HEK293T (cell line): ENCODE data around the gene POMGNT1.
A peak's percentile ranks its signal among the peaks of the same experiment; 100 is the strongest.

Experiments used
- CTCF ChIA-PET: fragments of 350-600 bp; formaldehyde crosslinking; extraction: SDS; loops from one replicate; lab custom pipeline; 2021; ENCODE audit warnings: antibody characterized with exemption, inconsistent platforms; lab: Yijun Ruan, JAX
- POLR2A ChIA-PET: fragments of 350-600 bp; formaldehyde crosslinking; extraction: SDS; loops from one replicate; lab custom pipeline; 2020; ENCODE audit warnings: antibody characterized with exemption, inconsistent platforms; lab: Yijun Ruan, JAX
- DNase-seq: peaks from one replicate; pipeline ENCODE4 v3.0.0; 2012; ENCODE audit warnings: mixed read lengths; ENCODE audit errors: extremely low spot score
- ARNT ChIP-seq: fragments of 450-650 bp; IDR thresholded peaks from 2 replicates; pipeline ENCODE4 v1.6.1; 2017; ENCODE audit warnings: mild to moderate bottlenecking
- BHLHE40 ChIP-seq: fragments of 450-650 bp; IDR thresholded peaks from 2 replicates; pipeline ENCODE4 v1.6.1; 2016; ENCODE audit warnings: mild to moderate bottlenecking, moderate library complexity, borderline replicate concordance
- CTBP1 ChIP-seq: fragments of 450-650 bp; IDR thresholded peaks from 2 replicates; pipeline ENCODE4 v1.6.1; 2016; ENCODE audit warnings: borderline replicate concordance
- ELF4 ChIP-seq: fragments of 450-650 bp; IDR thresholded peaks from 2 replicates; pipeline ENCODE4 v1.6.1; 2017; ENCODE audit warnings: antibody characterized with exemption
- FOXA1 ChIP-seq: fragments of 450-650 bp; IDR thresholded peaks from 2 replicates; pipeline ENCODE4 v1.6.1; 2016; ENCODE audit warnings: mild to moderate bottlenecking
- FOXK2 ChIP-seq: fragments of 450-650 bp; IDR thresholded peaks from 2 replicates; pipeline ENCODE4 v1.6.1; 2016; ENCODE audit warnings: mild to moderate bottlenecking
- FOXM1 ChIP-seq: fragments of 450-650 bp; IDR thresholded peaks from 2 replicates; pipeline ENCODE4 v1.6.1; 2017; ENCODE audit warnings: mild to moderate bottlenecking, borderline replicate concordance
- HDGF ChIP-seq: fragments of 450-650 bp; IDR thresholded peaks from 2 replicates; pipeline ENCODE4 v1.6.1; 2017; ENCODE audit warnings: antibody characterized with exemption, borderline replicate concordance
- L3MBTL2 ChIP-seq: fragments of 450-650 bp; conservative IDR thresholded peaks from 2 replicates; pipeline ENCODE4 v1.6.1; 2016; ENCODE audit warnings: mild to moderate bottlenecking
- LEF1 ChIP-seq: fragments of 450-650 bp; IDR thresholded peaks from 2 replicates; pipeline ENCODE4 v1.6.1; 2017; ENCODE audit warnings: mild to moderate bottlenecking, borderline replicate concordance
- NFRKB ChIP-seq: fragments of 450-650 bp; IDR thresholded peaks from 2 replicates; pipeline ENCODE4 v1.6.1; 2016; ENCODE audit warnings: mild to moderate bottlenecking, moderate library complexity
- SP1 ChIP-seq: fragments of 450-650 bp; IDR thresholded peaks from 2 replicates; pipeline ENCODE4 v1.6.1; 2017
- SUZ12 ChIP-seq: fragments of 450-650 bp; IDR thresholded peaks from 2 replicates; pipeline ENCODE4 v1.6.1; 2016; ENCODE audit warnings: mild to moderate bottlenecking
- TARDBP ChIP-seq: fragments of 450-650 bp; IDR thresholded peaks from 2 replicates; pipeline ENCODE4 v1.6.1; 2016
- ZNF384 ChIP-seq: fragments of 450-650 bp; IDR thresholded peaks from 2 replicates; pipeline ENCODE4 v1.6.1; 2016
- TF ChIP-seq, protein P1 (sequence below): fragments of 450-650 bp; IDR thresholded peaks from 2 replicates; pipeline ENCODE4 v1.6.1; 2016

Gene POMGNT1

GRCh38 chr1:46153228-46153627 lies 45.0 kb downstream of the POMGNT1 start:
- TF ChIP-seq, protein P1, sequence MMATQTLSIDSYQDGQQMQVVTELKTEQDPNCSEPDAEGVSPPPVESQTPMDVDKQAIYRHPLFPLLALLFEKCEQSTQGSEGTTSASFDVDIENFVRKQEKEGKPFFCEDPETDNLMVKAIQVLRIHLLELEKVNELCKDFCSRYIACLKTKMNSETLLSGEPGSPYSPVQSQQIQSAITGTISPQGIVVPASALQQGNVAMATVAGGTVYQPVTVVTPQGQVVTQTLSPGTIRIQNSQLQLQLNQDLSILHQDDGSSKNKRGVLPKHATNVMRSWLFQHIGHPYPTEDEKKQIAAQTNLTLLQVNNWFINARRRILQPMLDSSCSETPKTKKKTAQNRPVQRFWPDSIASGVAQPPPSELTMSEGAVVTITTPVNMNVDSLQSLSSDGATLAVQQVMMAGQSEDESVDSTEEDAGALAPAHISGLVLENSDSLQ: no peak
- TF ChIP-seq TARDBP (no peak), FOXA1 (no peak), ZNF384 (no peak), NFRKB (no peak), BHLHE40 (no peak), FOXM1 (no peak), L3MBTL2 (no peak), SP1 (no peak), CTBP1 (no peak), LEF1 (no peak), SUZ12 (no peak)
- DNase-seq: no peak
- ChIA-PET POLR2A (no interaction called here), CTCF (no interaction called here)

- CTCF ChIA-PET: no interaction called here
- DNase-seq: no peak
- POLR2A ChIA-PET: no interaction called here
- TF ChIP-seq SP1 (no peak), HDGF (no peak), SUZ12 (no peak), L3MBTL2 (no peak), ARNT (no peak), NFRKB (no peak), FOXA1 (no peak), FOXK2 (no peak), ZNF384 (no peak)
Observed at GRCh38 chr1:46152016-46152415, 46.2 kb downstream of the POMGNT1 start.

- POLR2A ChIA-PET: interaction anchor here (1.3 kb wide), 1 partner anchor 18 kb away, joined by 5 read pairs; the partner anchor contains the start of gene PIK3R3
- DNase-seq: no peak
- CTCF ChIA-PET: no interaction called here
- TF ChIP-seq TARDBP (no peak), HDGF (no peak), CTBP1 (no peak), SP1 (no peak), FOXM1 (no peak), ZNF384 (no peak)
Observed at GRCh38 chr1:46150085-46150484, 48.1 kb downstream of the POMGNT1 start.

GRCh38 chr1:46148318-46148717 lies 49.9 kb downstream of the POMGNT1 start:
- DNase-seq: peak; percentile 42
- POLR2A ChIA-PET: interaction anchor here (1.1 kb wide), 1 partner anchor 17 kb away, joined by 3 read pairs; no protein-coding TSS in a partner anchor
- no peak for TF ChIP-seq BHLHE40
- no peak for TF ChIP-seq FOXK2
- no peak for TF ChIP-seq LEF1
- no peak for TF ChIP-seq SP1
- no peak for TF ChIP-seq NFRKB
- TF ChIP-seq HDGF: no peak
- TF ChIP-seq, protein P1: no peak
- TF ChIP-seq FOXM1: no peak
- no peak for TF ChIP-seq ELF4
- no peak for TF ChIP-seq CTBP1
- no peak for TF ChIP-seq L3MBTL2
- CTCF ChIA-PET: no interaction called here
